Lower leg skin (tissue), 3 donors: ENCODE results near the gene TXNDC16.

Experiments used
- CTCF ChIP-seq, 3 donors: fragments of 450-650 bp; IDR thresholded peaks; one replicate each; pipeline ENCODE4 v1.5.1; 2016; ENCODE audit warnings: antibody characterized with exemption in 3 of 3, mild to moderate bottlenecking in 3 of 3, moderate library complexity in 2 of 3
- POLR2A ChIP-seq, 2 donors: fragments of 450-650 bp; IDR thresholded peaks; one replicate each; pipeline ENCODE4 v1.6.1; 2016 to 2017; ENCODE audit warnings: antibody characterized with exemption in 2 of 2, mild to moderate bottlenecking in 1 of 2, moderate library complexity in 1 of 2

DNA sequence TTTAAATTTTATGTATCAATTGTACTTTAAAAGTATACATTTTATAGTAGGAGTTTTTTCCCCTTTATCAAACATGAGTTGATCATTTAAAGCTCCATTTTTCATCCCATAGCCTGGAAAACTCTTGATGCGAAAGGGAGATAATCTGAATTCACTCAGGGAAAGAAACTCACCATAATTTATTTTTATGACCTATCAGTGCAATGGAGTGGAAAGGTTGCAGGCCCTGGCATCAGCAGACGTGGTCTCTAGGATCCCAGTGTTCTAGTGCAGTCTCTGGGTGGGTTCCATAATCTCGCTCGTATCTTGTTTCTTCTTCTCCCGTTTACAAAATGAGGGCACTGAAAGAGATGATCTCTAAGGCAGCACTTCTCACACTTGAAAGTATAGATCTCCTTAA lies 153.2 kb downstream of the TXNDC16 start:
- TF ChIP-seq CTCF (IDR thresholded peaks at IDR 0.05) (no peak), POLR2A (IDR thresholded peaks at IDR 0.05) (no peak)
